HUES6 (cell line): ENCODE data around the gene TUT4.

Experiments used
- H3K27ac ChIP-seq: 2 replicates; pipeline ENCODE4 v1.7.0; 2013; ENCODE audit warnings: low read depth, mild to moderate bottlenecking, low read length, inconsistent platforms
- H3K27me3 ChIP-seq: 2 replicates; pipeline ENCODE4 v1.6.1; 2013; ENCODE audit warnings: low read length; ENCODE audit not compliant: control insufficient read depth, insufficient read depth
- H3K36me3 ChIP-seq: 2 replicates; pipeline ENCODE4 v1.6.1; 2013; ENCODE audit warnings: low read length; ENCODE audit not compliant: control insufficient read depth, insufficient read depth
- H3K4me1 ChIP-seq: 2 replicates; pipeline ENCODE4 v1.6.1; 2013; ENCODE audit warnings: low read length; ENCODE audit not compliant: control insufficient read depth, insufficient read depth
- H3K4me3 ChIP-seq: 2 replicates; pipeline ENCODE4 v1.5.1; 2013; ENCODE audit warnings: low read depth, low read length
- H3K9ac ChIP-seq: one replicate; pipeline ENCODE4 v1.6.1; 2013; ENCODE audit warnings: mild to moderate bottlenecking, low read length
- H3K9me3 ChIP-seq: 2 replicates; pipeline ENCODE4 v1.6.1; 2013; ENCODE audit warnings: low read depth, low read length; ENCODE audit not compliant: control insufficient read depth, insufficient read depth

Gene TUT4

GRCh38 chr1:52426371-52426770 lies 126.5 kb downstream of the TUT4 start:
- Histone ChIP-seq H3K9ac (no peak overlapping the region), H3K4me1 (peaks cover 10% of the 10 kb centered on the region; the same call in 1 of the 2 replicates), H3K36me3 (peaks cover 63% of the 10 kb centered on the region), H3K4me3 (no peak overlapping the region), H3K27ac (no peak overlapping the region), H3K27me3 (no peaks in the 10 kb centered on the region), H3K9me3 (no peaks in the 10 kb centered on the region)

GRCh38 chr1:52424813-52425212 lies 128.1 kb downstream of the TUT4 start:
- Histone ChIP-seq H3K36me3 (peaks cover 61% of the 10 kb centered on the region), H3K9me3 (no peaks in the 10 kb centered on the region), H3K27me3 (no peaks in the 10 kb centered on the region), H3K9ac (no peak overlapping the region), H3K4me1 (peaks cover 10% of the 10 kb centered on the region; the same call in 1 of the 2 replicates), H3K27ac (no peak overlapping the region), H3K4me3 (no peak overlapping the region)

GRCh38 chr1:52424231-52424636 lies 128.7 kb downstream of the TUT4 start:
- no peaks in the 10 kb centered on the region for H3K27me3 ChIP-seq
- H3K9ac ChIP-seq: no peak overlapping the region
- H3K4me1 ChIP-seq: peaks cover 10% of the 10 kb centered on the region; the same call in 1 of the 2 replicates
- no peaks in the 10 kb centered on the region for H3K9me3 ChIP-seq
- H3K27ac ChIP-seq: no peak overlapping the region
- peaks cover 62% of the 10 kb centered on the region for H3K36me3 ChIP-seq
- no peak overlapping the region for H3K4me3 ChIP-seq

GRCh38 chr1:52423771-52424170 lies 129.1 kb downstream of the TUT4 start:
- no peaks in the 10 kb centered on the region for H3K27me3 ChIP-seq
- H3K36me3 ChIP-seq: peaks cover 64% of the 10 kb centered on the region
- no peaks in the 10 kb centered on the region for H3K9me3 ChIP-seq
- H3K4me3 ChIP-seq: no peak overlapping the region
- H3K4me1 ChIP-seq: peaks cover 10% of the 10 kb centered on the region; the same call in 1 of the 2 replicates
- no peak overlapping the region for H3K27ac ChIP-seq
- H3K9ac ChIP-seq: no peak overlapping the region

- Histone ChIP-seq H3K36me3 (peaks cover 71% of the 10 kb centered on the region), H3K9ac (no peak overlapping the region), H3K9me3 (no peaks in the 10 kb centered on the region)
Measured at GRCh38 chr1:52423055-52423454, 129.8 kb downstream of the TUT4 start.

GRCh38 chr1:52420713-52421112 lies 132.2 kb downstream of the TUT4 start:
- Histone ChIP-seq H3K9me3 (no peaks in the 10 kb centered on the region), H3K4me3 (no peak overlapping the region), H3K4me1 (peaks cover 1% of the 10 kb centered on the region; the same call in 1 of the 2 replicates), H3K36me3 (peaks cover 87% of the 10 kb centered on the region), H3K9ac (no peak overlapping the region), H3K27ac (no peak overlapping the region), H3K27me3 (no peaks in the 10 kb centered on the region)

More at GRCh38 chr1:52423055-52423454, 129.8 kb downstream of the TUT4 start:
- H3K4me1 ChIP-seq: peaks cover 10% of the 10 kb centered on the region; the same call in 1 of the 2 replicates
- no peak overlapping the region for H3K4me3 ChIP-seq
- no peaks in the 10 kb centered on the region for H3K27me3 ChIP-seq
- H3K27ac ChIP-seq: no peak overlapping the region

GRCh38 chr1:52416811-52417210 lies 136.1 kb downstream of the TUT4 start:
- H3K9me3 ChIP-seq: no peaks in the 10 kb centered on the region
- no peaks in the 10 kb centered on the region for H3K27me3 ChIP-seq
- H3K4me3 ChIP-seq: no peak overlapping the region
- H3K27ac ChIP-seq: no peak overlapping the region
- peaks cover 90% of the 10 kb centered on the region for H3K36me3 ChIP-seq
- no peak overlapping the region for H3K9ac ChIP-seq
- H3K4me1 ChIP-seq: no peaks in the 10 kb centered on the region

GRCh38 chr1:52414942-52415341 lies 137.9 kb downstream of the TUT4 start:
- Histone ChIP-seq H3K9ac (no peak overlapping the region), H3K27ac (no peak overlapping the region), H3K27me3 (no peaks in the 10 kb centered on the region), H3K36me3 (peaks cover 88% of the 10 kb centered on the region), H3K4me1 (no peaks in the 10 kb centered on the region), H3K4me3 (no peak overlapping the region), H3K9me3 (no peaks in the 10 kb centered on the region)

GRCh38 chr1:52413410-52413989 lies 139.4 kb downstream of the TUT4 start:
- Histone ChIP-seq H3K9ac (no peak overlapping the region), H3K27ac (no peak overlapping the region), H3K36me3 (peaks cover 91% of the 10 kb centered on the region), H3K9me3 (no peaks in the 10 kb centered on the region), H3K27me3 (no peaks in the 10 kb centered on the region), H3K4me1 (no peaks in the 10 kb centered on the region), H3K4me3 (no peak overlapping the region)

- H3K27ac ChIP-seq: peak overlapping the region; percentile 91
- no peaks in the 10 kb centered on the region for H3K9me3 ChIP-seq
- peaks cover 57% of the 10 kb centered on the region for H3K36me3 ChIP-seq
- H3K9ac ChIP-seq: peak overlapping the region; percentile 93
- H3K4me3 ChIP-seq: peak overlapping the region; percentile 84
- H3K27me3 ChIP-seq: no peaks in the 10 kb centered on the region
- H3K4me1 ChIP-seq: peaks cover 5% of the 10 kb centered on the region; the same call in 1 of the 2 replicates
Measured at GRCh38 chr1:52404975-52405338, 147.9 kb downstream of the TUT4 start.

- Histone ChIP-seq H3K27me3 (no peaks in the 10 kb centered on the region), H3K9ac (peak within 1 kb of the TSS; percentile 93), H3K4me3 (peak within 1 kb of the TSS; percentile 84), H3K36me3 (peaks cover 56% of the 10 kb centered on the region), H3K27ac (peak within 1 kb of the TSS; percentile 91), H3K9me3 (no peaks in the 10 kb centered on the region), H3K4me1 (peaks cover 5% of the 10 kb centered on the region; the same call in 1 of the 2 replicates)
Measured at GRCh38 chr1:52404116-52404974, 148.5 kb downstream of the TUT4 start, which contains the start of the genes ORC1 and PRPF38A. ORC1 (minus strand) TSS chr1:52404423; CDS start chr1:52402223, 2,200 bp downstream. PRPF38A (plus strand) TSS chr1:52404602; CDS start chr1:52404750, 148 bp downstream.
